Activated CD4-positive, alpha-beta memory T cell treated with anti-CD3 and anti-CD28 coated beads for 36 hours (primary cell): ENCODE data around the gene DNAH12. TPM values are rescaled to one million over a fixed set of nuclear protein-coding genes. Genes with fewer than 3 reads are reported as not detected.
"Not testable (repeated sequence)": the region's sequence is repeated elsewhere in the genome, so short reads cannot be mapped to it uniquely, and the experiment has no call there.

Experiments used
- CTCF ChIA-PET: fragments of 350-600 bp; sonication (Branson Sonifier 250); formaldehyde crosslinking; loops from one replicate; lab custom pipeline; 2021; ENCODE audit warnings: antibody characterized with exemption, inconsistent platforms; lab: Charles Lee
- POLR2A ChIA-PET: fragments of 350-600 bp; sonication (Branson Sonifier 250); formaldehyde crosslinking; loops from one replicate; lab custom pipeline; 2021; ENCODE audit warnings: antibody characterized with exemption; lab: Charles Lee
- DNase-seq: peaks from one replicate; pipeline ENCODE4 v3.0.0-alpha.2; 2020
- H3K27ac Mint-ChIP-seq: one replicate; pipeline ENCODE4 v1.8.0; 2021; ENCODE audit warnings: mixed read lengths
- H3K27me3 Mint-ChIP-seq: one replicate; pipeline ENCODE4 v1.8.0; 2021; ENCODE audit warnings: mixed read lengths
- H3K36me3 Mint-ChIP-seq: one replicate; pipeline ENCODE4 v1.8.0; 2021; ENCODE audit warnings: mixed read lengths
- H3K4me1 Mint-ChIP-seq: one replicate; pipeline ENCODE4 v1.8.0; 2021; ENCODE audit warnings: low read depth, mixed read lengths
- H3K4me3 Mint-ChIP-seq: one replicate; pipeline ENCODE4 v1.8.0; 2021; ENCODE audit warnings: mild to moderate bottlenecking, mixed read lengths
- H3K9me3 Mint-ChIP-seq: one replicate; pipeline ENCODE4 v1.8.0; 2021; ENCODE audit warnings: mixed read lengths
- intact Hi-C: fragments of 100-400 bp; cut with micrococcal nuclease; formaldehyde crosslinking; loops from one replicate; pipeline ENCODE4 v1.15.1; 2023
- total RNA-seq, 2 experiments: library from RNA; stranded (reverse); gene quantifications; one replicate each; pipeline ENCODE4 v1.2.3, GENCODE V29; 2021

The DNAH12 gene
- total RNA-seq, 2 experiments from 2014 or later = 0.14 TPM; not detected in 1

DNA sequence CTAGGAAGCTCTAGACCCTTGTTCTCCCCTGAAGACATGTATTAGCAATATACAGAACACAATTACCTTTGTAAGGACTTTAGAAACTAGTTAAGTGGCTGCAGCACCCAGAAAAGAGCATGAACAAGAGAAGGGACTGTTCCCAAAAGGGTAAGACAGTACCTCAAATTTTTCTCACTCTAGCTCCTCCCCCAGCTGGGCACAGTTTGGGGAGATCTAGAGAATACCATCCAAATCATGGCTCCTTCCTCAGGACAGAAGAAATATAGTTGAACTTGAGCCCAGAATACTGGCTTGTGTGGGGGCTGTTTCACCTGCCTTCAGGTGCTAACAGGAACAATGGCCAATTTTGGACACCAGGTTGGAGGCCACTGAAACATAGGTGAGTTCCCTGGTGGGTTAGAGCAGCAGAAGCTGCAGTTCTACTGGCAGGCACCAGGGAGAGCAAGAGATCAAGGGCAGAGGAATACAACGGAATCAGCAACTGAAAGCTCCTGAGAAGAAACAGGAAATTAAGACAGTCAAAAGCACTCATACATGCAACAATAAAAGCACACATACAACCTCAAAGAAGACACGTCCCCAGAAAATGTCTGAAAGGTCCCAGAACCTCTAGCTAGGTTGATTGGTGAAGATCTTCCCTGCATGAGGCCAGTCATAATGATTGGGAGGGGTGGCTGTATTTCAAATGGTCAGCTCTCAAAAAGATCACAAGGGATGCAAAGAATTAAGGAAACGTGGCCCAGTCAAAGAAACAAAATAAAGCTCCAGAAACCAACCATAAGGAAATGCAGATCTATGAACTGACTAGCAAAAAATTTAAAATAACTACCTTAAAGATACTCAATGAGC lies 146.7 kb downstream of the DNAH12 start:
- ChIA-PET CTCF (interaction anchor here (0.6 to 2.9 kb wide), 43 partner anchors 8 to 1017 kb away, joined by 3 to 24 read pairs (median 5); partner anchors contain the start of genes ARF4, PDE12 and SLMAP), POLR2A (interaction anchor here (1.0 kb wide), 1 partner anchor 199 kb away, joined by 3 read pairs; no protein-coding TSS in a partner anchor)
- Mint-ChIP-seq H3K27ac (no peak overlapping the region), H3K4me3 (no peak overlapping the region), H3K36me3 (no peaks in the 10 kb centered on the region), H3K9me3 (no peaks in the 10 kb centered on the region), H3K27me3 (peaks cover 5% of the 10 kb centered on the region), H3K4me1 (peaks cover 6% of the 10 kb centered on the region)
- intact Hi-C loops = loop anchor here (1.0 to 10.0 kb wide), 7 partner anchors 159 to 515 kb away; partner anchors contain the start of genes ARF4 and PDE12
- peak; percentile 75 for DNase-seq

DNA sequence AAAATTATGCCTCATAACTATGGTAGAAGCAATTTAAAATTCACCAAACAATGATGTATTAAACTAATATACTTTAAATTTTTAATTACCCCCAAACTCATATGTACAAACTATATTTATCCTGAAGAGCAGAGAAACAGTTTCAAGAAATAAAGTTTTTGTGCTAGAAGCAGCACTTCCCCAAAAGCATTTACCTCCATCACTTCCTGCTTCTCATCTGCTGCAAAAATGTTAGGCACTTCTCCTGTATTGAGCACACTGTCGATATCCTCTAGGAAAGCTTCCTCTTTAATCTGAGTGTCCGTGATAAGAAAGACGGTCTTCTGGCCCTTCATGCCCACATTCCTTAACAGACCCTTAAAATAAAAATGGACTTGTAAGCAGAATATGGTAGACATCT lies 150.2 kb downstream of the DNAH12 start:
- Mint-ChIP-seq H3K9me3 (no peaks in the 10 kb centered on the region), H3K36me3 (no peaks in the 10 kb centered on the region), H3K27ac (no peak overlapping the region), H3K27me3 (peaks cover 2% of the 10 kb centered on the region), H3K4me3 (no peak overlapping the region), H3K4me1 (peaks cover 6% of the 10 kb centered on the region)
- DNase-seq = no peak
- intact Hi-C loops = loop anchor here (10.0 kb wide), 1 partner anchor 431 kb away; no protein-coding TSS in a partner anchor
- ChIA-PET POLR2A (no interaction called here), CTCF (no interaction called here)

DNA sequence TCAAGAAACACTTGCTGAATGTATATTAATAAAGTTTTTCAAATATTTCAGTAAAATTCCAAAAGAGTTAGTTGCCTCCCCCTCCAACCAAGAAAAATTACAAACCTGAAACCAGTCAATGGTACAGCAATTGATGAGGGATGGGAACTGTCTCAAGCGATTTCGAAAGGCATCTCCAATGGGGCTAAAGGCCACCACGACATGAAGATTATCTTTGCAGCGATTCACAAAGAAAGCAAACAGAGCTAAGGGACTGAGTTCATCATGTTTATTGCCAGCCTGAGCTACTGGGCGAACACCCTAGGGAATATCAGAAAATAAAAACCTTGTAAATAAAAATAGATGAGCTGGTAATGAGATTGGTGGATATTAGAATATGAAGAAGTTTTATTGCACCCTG lies 152.4 kb downstream of the DNAH12 start:
- Mint-ChIP-seq H3K9me3 (no peaks in the 10 kb centered on the region), H3K36me3 (no peaks in the 10 kb centered on the region), H3K4me1 (no peaks in the 10 kb centered on the region), H3K4me3 (no peak overlapping the region), H3K27me3 (no peaks in the 10 kb centered on the region), H3K27ac (no peak overlapping the region)
- DNase-seq = no peak
- ChIA-PET CTCF (interaction anchor here (0.6 kb wide), 1 partner anchor 103 kb away, joined by 6 read pairs; no protein-coding TSS in a partner anchor), POLR2A (no interaction called here)
- intact Hi-C loops = loop anchor here (10.0 kb wide), 1 partner anchor 433 kb away; no protein-coding TSS in a partner anchor

DNA sequence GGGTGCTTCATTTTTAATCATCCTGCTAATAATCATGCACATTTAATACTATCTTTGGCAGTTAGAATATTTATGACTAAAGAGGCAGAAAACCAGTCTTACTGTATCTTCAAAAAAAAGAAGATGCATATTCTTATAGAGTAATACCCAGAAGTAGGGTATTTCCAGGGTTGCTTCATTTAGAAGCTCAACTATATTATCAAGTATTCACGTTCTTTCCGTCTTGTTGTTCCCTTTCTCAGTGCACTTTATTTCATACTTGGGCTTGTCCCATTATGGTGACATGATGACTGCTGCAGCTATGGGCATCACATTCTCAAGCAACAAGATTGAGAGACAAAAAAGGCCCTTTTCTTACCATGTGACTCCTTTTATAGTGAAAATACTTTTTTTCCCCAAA lies 154.9 kb downstream of the DNAH12 start:
- no peaks in the 10 kb centered on the region for H3K36me3 Mint-ChIP-seq
- no peaks in the 10 kb centered on the region for H3K9me3 Mint-ChIP-seq
- intact Hi-C loops = no loop called here
- POLR2A ChIA-PET = no interaction called here
- no peak overlapping the region for H3K27ac Mint-ChIP-seq
- DNase-seq = no peak
- no peaks in the 10 kb centered on the region for H3K4me1 Mint-ChIP-seq
- H3K4me3 Mint-ChIP-seq = no peak overlapping the region
- CTCF ChIA-PET = interaction anchor here (0.5 to 1.0 kb wide), 2 partner anchors 9 to 335 kb away, joined by 4 to 5 read pairs; no protein-coding TSS in a partner anchor
- H3K27me3 Mint-ChIP-seq = no peaks in the 10 kb centered on the region

DNA sequence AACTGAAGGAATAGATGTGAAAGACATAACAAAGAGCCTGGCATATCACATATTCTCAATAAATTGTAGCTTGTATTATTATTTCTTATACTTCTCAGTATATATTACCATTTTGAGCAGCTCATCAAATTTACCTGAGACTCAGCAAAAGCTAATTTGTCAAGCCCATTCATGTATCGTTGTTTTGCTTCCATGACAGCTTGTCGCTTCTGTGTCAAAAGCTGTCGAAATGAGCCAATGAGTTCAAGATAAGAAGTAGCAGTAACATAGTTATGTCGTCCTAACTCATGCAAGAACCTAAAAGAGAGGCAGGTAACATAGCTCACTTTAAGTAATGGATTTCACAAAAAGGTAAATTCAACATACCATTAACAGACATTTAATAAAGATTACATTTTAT lies 157.8 kb downstream of the DNAH12 start:
- H3K9me3 Mint-ChIP-seq = no peaks in the 10 kb centered on the region
- CTCF ChIA-PET = interaction anchor here (1.8 kb wide), 1 partner anchor 11 kb away, joined by 8 read pairs; no protein-coding TSS in a partner anchor

DNA sequence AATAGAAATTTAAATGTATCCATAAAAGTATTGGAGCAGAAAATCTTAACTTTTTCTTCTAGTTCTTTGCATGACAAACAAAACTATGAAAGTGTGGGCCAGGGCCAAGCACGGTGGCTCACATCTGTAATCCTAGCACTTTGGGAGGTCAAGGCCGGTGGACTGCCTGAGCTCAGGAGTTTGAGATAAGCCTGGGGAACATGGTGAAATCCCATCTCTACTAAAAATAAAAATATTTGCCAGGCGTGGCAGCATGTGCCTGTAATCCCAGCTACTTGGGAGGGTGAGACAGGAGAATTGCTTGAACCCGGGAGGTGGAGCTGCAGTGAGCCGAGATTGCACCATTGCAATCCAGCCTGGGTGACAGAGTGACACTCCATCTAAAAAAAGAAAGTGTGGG lies 158.6 kb downstream of the DNAH12 start:
- H3K36me3 Mint-ChIP-seq = no peaks in the 10 kb centered on the region
- no peaks in the 10 kb centered on the region for H3K27me3 Mint-ChIP-seq
- H3K4me1 Mint-ChIP-seq = no peaks in the 10 kb centered on the region
- no peak overlapping the region for H3K27ac Mint-ChIP-seq
- ChIA-PET CTCF (interaction anchor here (1.8 kb wide), 1 partner anchor 12 kb away, joined by 8 read pairs; no protein-coding TSS in a partner anchor), POLR2A (no interaction called here)
- intact Hi-C loops = no loop called here
- no peaks in the 10 kb centered on the region for H3K9me3 Mint-ChIP-seq
- no peak for DNase-seq
- no peak overlapping the region for H3K4me3 Mint-ChIP-seq

More for the DNA sequence above, 157.8 kb downstream of the DNAH12 start:
- no peaks in the 10 kb centered on the region for H3K36me3 Mint-ChIP-seq
- DNase-seq = no peak
- no peak overlapping the region for H3K4me3 Mint-ChIP-seq
- POLR2A ChIA-PET = no interaction called here
- no peaks in the 10 kb centered on the region for H3K27me3 Mint-ChIP-seq
- intact Hi-C loops = no loop called here
- H3K4me1 Mint-ChIP-seq = no peaks in the 10 kb centered on the region
- H3K27ac Mint-ChIP-seq = no peak overlapping the region

DNA sequence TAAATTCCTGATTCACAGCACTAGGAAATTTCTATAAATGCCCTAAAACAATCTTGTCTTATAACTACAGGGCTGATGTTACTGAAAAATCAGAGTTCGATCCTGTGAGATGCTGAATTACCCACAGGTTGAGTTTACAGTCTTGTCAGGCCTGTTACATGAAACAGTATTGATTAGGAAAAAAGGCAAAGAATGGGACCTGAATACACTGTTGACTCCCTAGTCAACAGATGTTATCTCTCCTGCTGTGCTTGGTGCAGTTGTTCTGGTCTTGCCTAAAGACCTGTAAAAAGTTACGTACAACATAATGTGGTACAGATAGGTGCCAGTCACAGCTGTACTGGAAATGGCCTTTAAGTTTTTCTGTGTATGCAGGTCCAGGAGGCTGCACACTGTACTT lies 160.3 kb downstream of the DNAH12 start:
- intact Hi-C loops = no loop called here
- no peaks in the 10 kb centered on the region for H3K36me3 Mint-ChIP-seq
- H3K9me3 Mint-ChIP-seq = no peaks in the 10 kb centered on the region
- no peak overlapping the region for H3K4me3 Mint-ChIP-seq
- peaks cover 2% of the 10 kb centered on the region for H3K27me3 Mint-ChIP-seq
- ChIA-PET CTCF (no interaction called here), POLR2A (no interaction called here)
- no peak overlapping the region for H3K27ac Mint-ChIP-seq
- H3K4me1 Mint-ChIP-seq = no peaks in the 10 kb centered on the region
- DNase-seq = no peak

DNA sequence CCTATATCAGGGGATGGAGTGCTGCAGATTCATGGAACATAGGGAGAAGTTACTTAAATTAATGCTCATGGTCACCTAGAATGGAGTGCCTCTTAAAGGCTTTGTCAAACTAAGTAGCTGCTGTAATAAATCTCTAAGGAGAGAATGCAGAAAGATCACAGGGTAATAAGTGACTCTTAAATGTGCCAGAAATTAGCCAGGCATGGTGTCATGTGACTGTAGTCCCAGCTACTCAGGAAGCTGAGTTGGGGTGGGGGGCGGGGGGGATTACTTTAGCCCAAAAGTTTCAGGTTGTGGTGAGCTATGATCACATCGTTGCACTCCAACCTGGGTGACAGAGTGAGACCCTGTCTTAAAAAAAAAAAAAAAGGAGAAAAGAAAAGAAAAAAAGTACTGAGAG lies 160.7 kb downstream of the DNAH12 start:
- H3K27ac Mint-ChIP-seq = no peak overlapping the region
- intact Hi-C loops = no loop called here
- H3K27me3 Mint-ChIP-seq = peaks cover 4% of the 10 kb centered on the region
- no peak overlapping the region for H3K4me3 Mint-ChIP-seq
- POLR2A ChIA-PET = no interaction called here
- H3K9me3 Mint-ChIP-seq = no peaks in the 10 kb centered on the region
- no peaks in the 10 kb centered on the region for H3K36me3 Mint-ChIP-seq
- CTCF ChIA-PET = no interaction called here
- H3K4me1 Mint-ChIP-seq = no peaks in the 10 kb centered on the region
- no peak for DNase-seq

DNA sequence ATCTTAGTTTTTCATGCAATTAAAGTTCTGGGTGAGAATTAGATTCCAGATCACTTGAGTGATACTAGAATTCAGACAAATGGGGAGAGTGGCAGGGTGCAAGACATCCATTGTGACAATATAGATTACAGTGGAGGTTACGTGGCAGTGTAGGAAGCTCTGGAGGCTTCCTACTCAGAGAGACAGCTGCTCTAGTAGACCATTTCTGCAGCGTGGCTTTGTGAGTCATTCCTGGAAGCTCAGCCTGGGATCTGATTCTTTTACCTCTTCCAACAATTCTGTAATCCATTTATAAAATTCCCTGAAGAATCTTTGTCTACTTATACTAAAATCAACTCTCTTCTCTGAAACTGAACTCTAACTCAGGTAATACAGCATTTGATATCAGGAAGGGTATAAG lies 161.2 kb downstream of the DNAH12 start:
- Mint-ChIP-seq H3K4me1 (no peaks in the 10 kb centered on the region), H3K27ac (no peak overlapping the region), H3K27me3 (peaks cover 4% of the 10 kb centered on the region), H3K36me3 (no peaks in the 10 kb centered on the region), H3K9me3 (no peaks in the 10 kb centered on the region), H3K4me3 (no peak overlapping the region)
- CTCF ChIA-PET = no interaction called here
- POLR2A ChIA-PET = no interaction called here
- DNase-seq = no peak
- intact Hi-C loops = no loop called here

DNA sequence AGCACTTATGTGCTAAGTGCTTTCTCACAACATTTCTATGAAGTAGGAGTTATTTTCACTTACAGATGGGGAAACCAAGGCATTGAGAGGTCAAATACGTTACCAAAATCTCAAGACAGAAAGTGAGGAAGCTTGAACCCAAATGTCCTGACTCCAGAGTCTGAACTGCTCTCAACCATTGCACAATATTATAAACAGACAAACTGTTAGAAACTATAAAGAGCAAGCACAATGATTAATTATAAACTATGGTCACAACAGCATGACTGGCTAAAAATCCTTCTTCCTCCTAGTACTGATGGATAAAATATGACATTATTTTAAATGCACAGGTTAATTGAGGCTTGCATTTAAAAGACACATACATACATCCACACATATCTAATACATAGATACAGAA lies 173.8 kb downstream of the DNAH12 start:
- Mint-ChIP-seq H3K36me3 (peaks cover 1% of the 10 kb centered on the region), H3K9me3 (peaks cover 10% of the 10 kb centered on the region), H3K4me3 (no peak overlapping the region), H3K27ac (no peak overlapping the region), H3K4me1 (no peaks in the 10 kb centered on the region), H3K27me3 (peaks cover 9% of the 10 kb centered on the region)
- DNase-seq = no peak
- intact Hi-C loops = no loop called here
- ChIA-PET POLR2A (no interaction called here), CTCF (interaction anchor here (1.1 kb wide), 1 partner anchor 22 kb away, joined by 3 read pairs; no protein-coding TSS in a partner anchor)

DNA sequence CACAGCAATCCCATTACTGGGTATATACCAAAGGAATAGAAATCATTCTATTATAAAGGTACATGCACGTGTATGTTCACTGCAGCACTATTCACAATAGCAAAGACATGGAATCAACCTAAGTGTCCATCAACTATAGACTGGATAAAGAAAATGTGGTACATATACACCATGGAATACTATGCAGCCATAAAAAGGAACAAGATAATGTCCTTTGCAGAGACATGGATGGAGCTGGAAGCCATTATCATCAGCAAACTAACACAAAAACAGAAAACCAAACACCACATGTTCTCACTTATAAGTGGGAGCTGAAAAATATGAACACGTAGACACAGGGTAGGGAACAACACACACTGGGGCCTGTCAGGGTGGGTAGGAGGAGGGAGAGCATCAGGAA lies 179.1 kb downstream of the DNAH12 start:
- intact Hi-C loops, CTCF ChIA-PET, H3K4me3 Mint-ChIP-seq, H3K4me1 Mint-ChIP-seq, DNase-seq, POLR2A ChIA-PET, H3K36me3 Mint-ChIP-seq, H3K27ac Mint-ChIP-seq, H3K9me3 Mint-ChIP-seq: not testable (repeated sequence)
- H3K27me3 Mint-ChIP-seq = peaks cover 16% of the 10 kb centered on the region

DNA sequence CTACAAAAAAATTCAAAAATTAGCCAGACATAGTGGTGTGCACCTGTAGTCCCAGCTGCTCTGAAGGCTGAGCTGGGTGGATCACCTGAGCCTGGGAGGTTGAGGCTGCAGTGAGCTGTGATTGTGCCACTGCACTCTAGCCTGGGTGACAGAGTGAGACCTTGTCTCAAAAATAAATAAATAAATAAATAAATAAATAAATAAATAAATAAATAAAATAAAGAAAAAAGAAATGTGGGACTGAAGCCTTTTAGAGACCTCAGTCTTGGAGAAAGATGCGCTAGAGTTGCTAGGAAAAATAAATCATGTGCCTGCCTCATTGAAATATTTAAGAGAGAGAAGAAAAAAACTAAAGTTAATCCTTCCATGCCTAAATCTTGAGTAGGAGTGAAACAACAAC lies 187.9 kb downstream of the DNAH12 start:
- DNase-seq, H3K9me3 Mint-ChIP-seq, H3K4me1 Mint-ChIP-seq, intact Hi-C loops, CTCF ChIA-PET, H3K27me3 Mint-ChIP-seq, H3K27ac Mint-ChIP-seq, H3K36me3 Mint-ChIP-seq, POLR2A ChIA-PET, H3K4me3 Mint-ChIP-seq: not testable (repeated sequence)
